ENCODE data around the gene ATP6V0E1.

ATP6V0E1 gene

DNA sequence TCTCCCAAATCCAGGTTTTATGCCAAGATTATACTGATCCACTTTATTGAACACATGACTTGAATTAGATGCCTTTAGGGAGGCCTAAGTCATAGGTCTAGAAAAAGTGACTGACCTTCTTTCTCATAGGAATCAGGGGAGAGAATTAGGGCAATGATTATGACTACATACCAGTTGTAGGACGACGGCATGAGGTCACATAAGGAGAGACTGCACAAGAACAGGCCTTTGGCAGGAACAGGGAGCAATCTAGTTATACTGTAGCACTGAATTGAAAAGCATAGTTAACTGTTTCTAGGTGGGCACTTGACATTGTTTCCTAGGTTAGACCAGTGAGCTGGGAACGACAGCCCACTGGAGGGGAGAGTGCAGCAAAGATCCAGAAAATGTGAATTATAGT is 95.3 kb downstream of the ATP6V0E1 start:
- no peak for DNase-seq (ENCODE audit: low read depth)
